ENCODE results near the gene FAM20A.

- TF ChIP-seq ZNF274 (IDR thresholded peaks at IDR 0.05; ENCODE audit: low read depth, low read length) = no peak
- TF ChIP-seq YY1 (IDR thresholded peaks at IDR 0.05; ENCODE audit: insufficient read depth, insufficient read length) = no peak
Measured at GRCh38 chr17:68605914-68606313, 4.7 kb upstream of the FAM20A start.

All from NT2/D1 (cell line).